Raji (cell line): Measurements from ENCODE around the gene MUS81.
A peak's percentile ranks its signal among the peaks of the same experiment; 100 is the strongest.

Experiments used
- POLR2A ChIP-seq: IDR thresholded peaks from 2 replicates; pipeline ENCODE4 v1.6.1; 2011; ENCODE audit warnings: low read depth, low read length, control low read depth; ENCODE audit not compliant: insufficient read depth

MUS81 gene

GRCh38 chr11:65872586-65873317 is 12.5 kb downstream of the MUS81 start, which contains the start of gene EFEMP2:
Gene EFEMP2 (minus strand): TSS chr11:65872800. CDS start chr11:65872354, 446 bp downstream.
- TF ChIP-seq POLR2A, result no peak

- peak; percentile 96 for TF ChIP-seq POLR2A
These were observed 13.3 kb downstream of the MUS81 start for GRCh38 chr11:65873318-65874156.

- no peak for TF ChIP-seq POLR2A
These were observed 19.4 kb downstream of the MUS81 start, which contains the start of gene CTSW for GRCh38 chr11:65879617-65880016. Gene CTSW (plus strand): TSS chr11:65879837. CDS start chr11:65879855, 18 bp downstream.

- TF ChIP-seq POLR2A, result no peak
These were observed 19.8 kb downstream of the MUS81 start for GRCh38 chr11:65880027-65880426.

- TF ChIP-seq POLR2A, result peak; percentile 9; the same call in 1 of the 2 replicates
These were observed 20.7 kb downstream of the MUS81 start for GRCh38 chr11:65880844-65881421.

GRCh38 chr11:65882120-65883057 is 22.2 kb downstream of the MUS81 start:
- no peak for TF ChIP-seq POLR2A

- TF ChIP-seq POLR2A, result no peak
These were observed 23.0 kb downstream of the MUS81 start for GRCh38 chr11:65883058-65883761.

- no peak for TF ChIP-seq POLR2A
These were observed 23.8 kb downstream of the MUS81 start for GRCh38 chr11:65883786-65884715.

- peak; percentile 19; the same call in 1 of the 2 replicates for TF ChIP-seq POLR2A
These were observed 24.5 kb downstream of the MUS81 start for GRCh38 chr11:65884716-65885092.

GRCh38 chr11:65885231-65885630 is 25.0 kb downstream of the MUS81 start:
- TF ChIP-seq POLR2A, result no peak

- no peak for TF ChIP-seq POLR2A
These were observed 25.7 kb downstream of the MUS81 start for GRCh38 chr11:65885808-65886536.
